Measurements from ENCODE around the gene SLC22A8. TPM values are rescaled to one million over a fixed set of nuclear protein-coding genes. Genes with fewer than 3 reads are reported as not detected.
A peak's percentile ranks its signal among the peaks of the same experiment; 100 is the strongest.

Gene SLC22A8
- total and polyA plus RNA-seq, 2 of the 4 experiments (the other 2 are of a cell fraction) = not detected

- Histone ChIP-seq H3K23ac (ENCODE audit: low read depth, low read length) (no peak overlapping the region), H2AK9ac (replicated peaks; ENCODE audit: low read depth, low read length, poor library complexity) (no peak overlapping the region), H4K8ac (ENCODE audit: low read depth in 2 of 2, low read length in 2 of 2) (no peak overlapping the region), H3K4me3 (ENCODE audit: insufficient read depth, low read depth, low read length) (no peak overlapping the region), H3K36me3 (ENCODE audit: control insufficient read depth, insufficient read depth, low read length) (no peaks in the 10 kb centered on the region), H3K27me3 (ENCODE audit: control insufficient read depth, insufficient read depth, low read length) (peaks cover 37% of the 10 kb centered on the region), H3K27ac (ENCODE audit: insufficient read depth, low read length) (no peak overlapping the region), H3K9me3 (ENCODE audit: control insufficient read depth, insufficient read depth, low read length) (no peaks in the 10 kb centered on the region), H2BK120ac (ENCODE audit: low read depth, low read length) (no peak overlapping the region), H3K18ac (ENCODE audit: low read depth, low read length) (no peak overlapping the region), H4K5ac (ENCODE audit: low read depth, low read length) (no peak overlapping the region), H2BK20ac (ENCODE audit: low read depth, low read length) (no peak overlapping the region), H3K56ac (ENCODE audit: extremely low read depth, insufficient read depth, low read length) (no peak overlapping the region), H2BK5ac (ENCODE audit: low read depth, low read length, poor library complexity, severe bottlenecking) (no peak overlapping the region), H4K20me1 (ENCODE audit: insufficient read depth, low read length) (no peaks in the 10 kb centered on the region), H3K4me1 (ENCODE audit: control insufficient read depth, insufficient read depth, low read length) (no peaks in the 10 kb centered on the region), H3K9ac (ENCODE audit: low read depth, low read length) (no peak overlapping the region), H2AK5ac (ENCODE audit: low read depth, low read length) (no peak overlapping the region), H2BK15ac (ENCODE audit: low read depth, low read length) (no peak overlapping the region), H2AFZ (replicated peaks; ENCODE audit: low read length, poor library complexity) (peak overlapping the region; percentile 7), H4K91ac (ENCODE audit: insufficient read depth, low read depth, low read length) (no peak overlapping the region), H3K4ac (ENCODE audit: low read depth, low read length) (no peak overlapping the region), H3K9me1 (ENCODE audit: insufficient read depth, low read length) (no peaks in the 10 kb centered on the region), H3K79me1 (ENCODE audit: low read depth in 1 of 2, low read length in 2 of 2) (no peaks in the 10 kb centered on the region), H3K14ac (replicated peaks; ENCODE audit: low read depth, low read length) (no peak overlapping the region), H3K4me2 (ENCODE audit: low read depth, low read length) (no peak overlapping the region)
- DNase-seq (no peak), ATAC-seq (ENCODE audit: low read depth) (peak; percentile 44)
- CTCF ChIA-PET = no interaction called here
- POLR2A ChIA-PET (ENCODE audit: unreplicated experiment) = no interaction called here
- dilution Hi-C loops (cut with HindIII; ENCODE audit: low sequenced_read_pairs, unreplicated experiment) = no loop called here
- intact Hi-C loops (cut with micrococcal nuclease) = no loop called here
- TF ChIP-seq CHD1 (IDR thresholded peaks at IDR 0.05; ENCODE audit: low read depth, low read length) (no peak), BHLHE40 (IDR thresholded peaks at IDR 0.05; ENCODE audit: low read depth, low read length) (no peak), FOS (IDR thresholded peaks at IDR 0.05; ENCODE audit: low read depth, low read length) (no peak), SMC3 (IDR thresholded peaks at IDR 0.05; ENCODE audit: low read depth, low read length) (no peak), POLR2A (IDR thresholded peaks at IDR 0.05; ENCODE audit: low read depth, low read length) (no peak), RFX5 (IDR thresholded peaks at IDR 0.05; ENCODE audit: low read depth, low read length) (no peak), CEBPB (IDR thresholded peaks at IDR 0.05; ENCODE audit: low read depth, low read length) (no peak), RCOR1 (IDR thresholded peaks at IDR 0.05; ENCODE audit: insufficient replicate concordance, low read length) (no peak), MXI1 (IDR thresholded peaks at IDR 0.05; ENCODE audit: borderline replicate concordance, low read depth, low read length) (no peak), MAZ (IDR thresholded peaks at IDR 0.05; ENCODE audit: borderline replicate concordance, low read depth, low read length) (no peak), NFE2L2 (IDR thresholded peaks at IDR 0.05; ENCODE audit: low read depth, low read length) (no peak), RAD21 (IDR thresholded peaks at IDR 0.05; ENCODE audit: low read length) (no peak), USF2 (IDR thresholded peaks at IDR 0.05; ENCODE audit: low read depth, low read length) (no peak), MAFK (IDR thresholded peaks at IDR 0.05; ENCODE audit: low read depth, low read length) (no peak)
- TF ChIP-seq, protein P1, sequence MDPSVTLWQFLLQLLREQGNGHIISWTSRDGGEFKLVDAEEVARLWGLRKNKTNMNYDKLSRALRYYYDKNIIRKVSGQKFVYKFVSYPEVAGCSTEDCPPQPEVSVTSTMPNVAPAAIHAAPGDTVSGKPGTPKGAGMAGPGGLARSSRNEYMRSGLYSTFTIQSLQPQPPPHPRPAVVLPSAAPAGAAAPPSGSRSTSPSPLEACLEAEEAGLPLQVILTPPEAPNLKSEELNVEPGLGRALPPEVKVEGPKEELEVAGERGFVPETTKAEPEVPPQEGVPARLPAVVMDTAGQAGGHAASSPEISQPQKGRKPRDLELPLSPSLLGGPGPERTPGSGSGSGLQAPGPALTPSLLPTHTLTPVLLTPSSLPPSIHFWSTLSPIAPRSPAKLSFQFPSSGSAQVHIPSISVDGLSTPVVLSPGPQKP (IDR thresholded peaks at IDR 0.05; ENCODE audit: borderline replicate concordance, low read depth, low read length) = no peak
- TF ChIP-seq, protein P2, sequence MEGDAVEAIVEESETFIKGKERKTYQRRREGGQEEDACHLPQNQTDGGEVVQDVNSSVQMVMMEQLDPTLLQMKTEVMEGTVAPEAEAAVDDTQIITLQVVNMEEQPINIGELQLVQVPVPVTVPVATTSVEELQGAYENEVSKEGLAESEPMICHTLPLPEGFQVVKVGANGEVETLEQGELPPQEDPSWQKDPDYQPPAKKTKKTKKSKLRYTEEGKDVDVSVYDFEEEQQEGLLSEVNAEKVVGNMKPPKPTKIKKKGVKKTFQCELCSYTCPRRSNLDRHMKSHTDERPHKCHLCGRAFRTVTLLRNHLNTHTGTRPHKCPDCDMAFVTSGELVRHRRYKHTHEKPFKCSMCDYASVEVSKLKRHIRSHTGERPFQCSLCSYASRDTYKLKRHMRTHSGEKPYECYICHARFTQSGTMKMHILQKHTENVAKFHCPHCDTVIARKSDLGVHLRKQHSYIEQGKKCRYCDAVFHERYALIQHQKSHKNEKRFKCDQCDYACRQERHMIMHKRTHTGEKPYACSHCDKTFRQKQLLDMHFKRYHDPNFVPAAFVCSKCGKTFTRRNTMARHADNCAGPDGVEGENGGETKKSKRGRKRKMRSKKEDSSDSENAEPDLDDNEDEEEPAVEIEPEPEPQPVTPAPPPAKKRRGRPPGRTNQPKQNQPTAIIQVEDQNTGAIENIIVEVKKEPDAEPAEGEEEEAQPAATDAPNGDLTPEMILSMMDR (conservative IDR thresholded peaks at IDR 0.05; ENCODE audit: low read depth, low read length) = no peak
- 20% methylated on average over 1 of the region's 8 CpGs; no CpG with 5 or more reads in 1 of the 2 experiments for WGBS, 2 experiments (ENCODE audit: extremely low coverage in 2 of 2, insufficient read length in 1 of 2)
- in situ Hi-C loops (cut with MboI; ENCODE audit: low sequenced_read_pairs) = no loop called here
- no TSS peak for BruUV-seq (replicated peaks)
Measured at GRCh38 chr11:63017306-63017974, 1.8 kb upstream of the SLC22A8 start.

Data from IMR-90 (cell line).